HEK293 (cell line): Measurements from ENCODE around the gene ABL2.

Experiments used
- BCL11A ChIP-seq: fragments of 450-650 bp; formaldehyde crosslinking; IDR thresholded peaks from 2 replicates; pipeline ENCODE4 v1.5.1; 2016; ENCODE audit warnings: low read depth, missing biosample characterization, missing genetic modification characterization
- ELK4 ChIP-seq: IDR thresholded peaks from 2 replicates; pipeline ENCODE4 v1.6.1; 2011; ENCODE audit warnings: mild to moderate bottlenecking, low read depth, low read length, borderline replicate concordance
- GFI1B ChIP-seq: fragments of 450-650 bp; formaldehyde crosslinking; IDR thresholded peaks from 2 replicates; pipeline ENCODE4 v1.5.1; 2016; ENCODE audit warnings: missing biosample characterization, missing genetic modification characterization
- KLF1 ChIP-seq: fragments of 450-650 bp; formaldehyde crosslinking; IDR thresholded peaks from 2 replicates; pipeline ENCODE4 v1.5.1; 2016; ENCODE audit warnings: missing biosample characterization, missing genetic modification characterization
- MYNN ChIP-seq: fragments of 450-650 bp; formaldehyde crosslinking; IDR thresholded peaks from 2 replicates; pipeline ENCODE4 v1.5.1; 2016; ENCODE audit warnings: missing biosample characterization, missing genetic modification characterization, borderline replicate concordance
- ZFP69B ChIP-seq: fragments of 450-650 bp; formaldehyde crosslinking; IDR thresholded peaks from 2 replicates; pipeline ENCODE4 v1.5.1; 2016; ENCODE audit warnings: missing biosample characterization, missing genetic modification characterization
- ZNF148 ChIP-seq: fragments of 450-650 bp; formaldehyde crosslinking; IDR thresholded peaks from 2 replicates; pipeline ENCODE4 v1.5.0; 2017; ENCODE audit warnings: missing biosample characterization, missing genetic modification characterization, borderline replicate concordance
- ZNF155 ChIP-seq: fragments of 450-650 bp; formaldehyde crosslinking; IDR thresholded peaks from 2 replicates; pipeline ENCODE4 v1.5.1; 2016; ENCODE audit warnings: missing biosample characterization, missing genetic modification characterization
- ZNF18 ChIP-seq: fragments of 450-650 bp; formaldehyde crosslinking; IDR thresholded peaks from 2 replicates; pipeline ENCODE4 v1.5.1; 2016; ENCODE audit warnings: missing biosample characterization, missing genetic modification characterization
- ZNF202 ChIP-seq: fragments of 450-650 bp; formaldehyde crosslinking; IDR thresholded peaks from 2 replicates; pipeline ENCODE4 v1.5.1; 2016; ENCODE audit warnings: missing biosample characterization, missing genetic modification characterization, borderline replicate concordance
- ZNF26 ChIP-seq: fragments of 450-650 bp; formaldehyde crosslinking; IDR thresholded peaks from 2 replicates; pipeline ENCODE4 v1.5.1; 2016; ENCODE audit warnings: missing biosample characterization, missing genetic modification characterization
- ZNF302 ChIP-seq: fragments of 450-650 bp; formaldehyde crosslinking; IDR thresholded peaks from 2 replicates; pipeline ENCODE4 v1.5.1; 2016; ENCODE audit warnings: missing biosample characterization, missing genetic modification characterization, low read depth
- ZNF366 ChIP-seq: fragments of 450-650 bp; formaldehyde crosslinking; conservative IDR thresholded peaks from 2 replicates; pipeline ENCODE4 v1.5.1; 2016; ENCODE audit warnings: missing biosample characterization, missing genetic modification characterization
- ZNF449 ChIP-seq: fragments of 450-650 bp; formaldehyde crosslinking; IDR thresholded peaks from 2 replicates; pipeline ENCODE4 v1.5.1; 2017; ENCODE audit warnings: missing biosample characterization, mild to moderate bottlenecking, missing genetic modification characterization, moderate library complexity
- ZNF501 ChIP-seq: fragments of 450-650 bp; formaldehyde crosslinking; IDR thresholded peaks from 2 replicates; pipeline ENCODE4 v1.5.1; 2016; ENCODE audit warnings: missing biosample characterization, missing genetic modification characterization
- ZNF513 ChIP-seq: fragments of 450-650 bp; IDR thresholded peaks from 2 replicates; pipeline ENCODE4 v1.5.1; 2018; ENCODE audit warnings: missing biosample characterization, missing genetic modification characterization
- ZNF549 ChIP-seq: fragments of 450-650 bp; IDR thresholded peaks from 2 replicates; pipeline ENCODE4 v1.5.1; 2018; ENCODE audit warnings: missing biosample characterization, missing genetic modification characterization, mild to moderate bottlenecking, inconsistent platforms, moderate library complexity
- ZNF701 ChIP-seq: fragments of 450-650 bp; formaldehyde crosslinking; IDR thresholded peaks from 2 replicates; pipeline ENCODE4 v1.5.1; 2016; ENCODE audit warnings: missing biosample characterization, missing genetic modification characterization
- ZNF76 ChIP-seq: fragments of 450-650 bp; formaldehyde crosslinking; IDR thresholded peaks from 2 replicates; pipeline ENCODE4; 2016; ENCODE audit warnings: low read depth, missing biosample characterization, missing genetic modification characterization, borderline replicate concordance
- ZNF777 ChIP-seq: fragments of 450-650 bp; formaldehyde crosslinking; IDR thresholded peaks from 2 replicates; pipeline ENCODE4 v1.5.1; 2017; ENCODE audit warnings: missing biosample characterization, missing genetic modification characterization, borderline replicate concordance
- ZSCAN18 ChIP-seq: fragments of 450-650 bp; formaldehyde crosslinking; IDR thresholded peaks from 2 replicates; pipeline ENCODE4 v1.5.1; 2016; ENCODE audit warnings: missing biosample characterization, missing genetic modification characterization

The ABL2 gene

GRCh38 chr1:179081687-179082332 lies 147.7 kb downstream of the ABL2 start, which contains the start of gene TOR3A (continued):
- TF ChIP-seq GFI1B = no peak
- no peak for TF ChIP-seq ZNF513
- no peak for TF ChIP-seq ZNF701 (tag by site-specific recombination)
- TF ChIP-seq ZNF202 = no peak
- no peak for TF ChIP-seq ZNF148 (tag by site-specific recombination)
- no peak for TF ChIP-seq ZNF18 (tag by site-specific recombination)
- no peak for TF ChIP-seq BCL11A (tag by site-specific recombination)
- TF ChIP-seq ZNF76 (tag by site-specific recombination) = no peak; the same call in 1 of the 2 replicates
- no peak for TF ChIP-seq ELK4
- no peak for TF ChIP-seq ZNF155
- no peak for TF ChIP-seq ZNF26 (tag by site-specific recombination)
- TF ChIP-seq ZSCAN18 (tag by site-specific recombination) = no peak
- no peak; the same call in 1 of the 2 replicates for TF ChIP-seq ZNF777 (tag by site-specific recombination)
- no peak; the same call in 1 of the 2 replicates for TF ChIP-seq ZNF366 (tag by site-specific recombination)
- no peak for TF ChIP-seq ZNF449
- TF ChIP-seq KLF1 (tag by site-specific recombination) = no peak
- no peak for TF ChIP-seq ZNF549 (tag by site-specific recombination)
- peak; percentile 97 for TF ChIP-seq ZFP69B (tag by site-specific recombination)
- no peak for TF ChIP-seq MYNN
- TF ChIP-seq ZNF302 (tag by site-specific recombination) = no peak
- TF ChIP-seq ZNF501 (tag by site-specific recombination) = peak; percentile 81
